Activated CD8-positive, alpha-beta T cell treated with anti-CD3 and anti-CD28 coated beads for 36 hours (primary cell): ENCODE results near the gene ANKRD10. TPM values are rescaled to one million over a fixed set of nuclear protein-coding genes. Genes with fewer than 3 reads are reported as not detected.

Experiments used
- ATAC-seq: fragments of 200-7000 bp; cut with Tn5 transposase; one replicate; pipeline ENCODE4 v1.10.0; 2021; ENCODE audit warnings: mild to moderate bottlenecking, moderate library complexity
- CTCF ChIA-PET: fragments of 350-600 bp; sonication (Branson Sonifier 250); formaldehyde crosslinking; loops from one replicate; lab custom pipeline; 2021; ENCODE audit warnings: antibody characterized with exemption; lab: Charles Lee
- POLR2A ChIA-PET: fragments of 350-600 bp; sonication (Branson Sonifier 250); formaldehyde crosslinking; loops from one replicate; lab custom pipeline; 2021; ENCODE audit warnings: antibody characterized with exemption; lab: Charles Lee
- DNase-seq: peaks from one replicate; pipeline ENCODE4 v3.0.0-alpha.2; 2020
- H3K27ac Mint-ChIP-seq: one replicate; pipeline ENCODE4 v1.8.0; 2021; ENCODE audit warnings: mild to moderate bottlenecking, mixed read lengths
- H3K27me3 Mint-ChIP-seq: one replicate; pipeline ENCODE4 v1.8.0; 2021; ENCODE audit warnings: mixed read lengths
- H3K36me3 Mint-ChIP-seq: one replicate; pipeline ENCODE4 v1.8.0; 2021; ENCODE audit warnings: low read depth, mixed read lengths
- H3K4me1 Mint-ChIP-seq: one replicate; pipeline ENCODE4 v1.8.0; 2021; ENCODE audit warnings: low read depth, mixed read lengths
- H3K4me3 Mint-ChIP-seq: one replicate; pipeline ENCODE4 v1.8.0; 2021; ENCODE audit warnings: mild to moderate bottlenecking, moderate library complexity, mixed read lengths
- H3K9me3 Mint-ChIP-seq: one replicate; pipeline ENCODE4 v1.8.0; 2021; ENCODE audit warnings: mixed read lengths
- intact Hi-C: fragments of 100-400 bp; cut with micrococcal nuclease; formaldehyde crosslinking; loops from one replicate; pipeline ENCODE4 v1.10.0; 2022
- total RNA-seq, 2 experiments: library from RNA; stranded (reverse); gene quantifications; one replicate each; pipeline ENCODE4 v1.2.3, GENCODE V29; 2021
- TF ChIP-seq, protein P1 (sequence below): fragments of 200-600 bp; IDR thresholded peaks from one replicate; pipeline ENCODE4 v1.8.0; 2022; ENCODE audit warnings: antibody characterized with exemption, mild to moderate bottlenecking

Gene ANKRD10
- 10 to 100 TPM; 81.6 to 86.1 TPM for total RNA-seq

DNA sequence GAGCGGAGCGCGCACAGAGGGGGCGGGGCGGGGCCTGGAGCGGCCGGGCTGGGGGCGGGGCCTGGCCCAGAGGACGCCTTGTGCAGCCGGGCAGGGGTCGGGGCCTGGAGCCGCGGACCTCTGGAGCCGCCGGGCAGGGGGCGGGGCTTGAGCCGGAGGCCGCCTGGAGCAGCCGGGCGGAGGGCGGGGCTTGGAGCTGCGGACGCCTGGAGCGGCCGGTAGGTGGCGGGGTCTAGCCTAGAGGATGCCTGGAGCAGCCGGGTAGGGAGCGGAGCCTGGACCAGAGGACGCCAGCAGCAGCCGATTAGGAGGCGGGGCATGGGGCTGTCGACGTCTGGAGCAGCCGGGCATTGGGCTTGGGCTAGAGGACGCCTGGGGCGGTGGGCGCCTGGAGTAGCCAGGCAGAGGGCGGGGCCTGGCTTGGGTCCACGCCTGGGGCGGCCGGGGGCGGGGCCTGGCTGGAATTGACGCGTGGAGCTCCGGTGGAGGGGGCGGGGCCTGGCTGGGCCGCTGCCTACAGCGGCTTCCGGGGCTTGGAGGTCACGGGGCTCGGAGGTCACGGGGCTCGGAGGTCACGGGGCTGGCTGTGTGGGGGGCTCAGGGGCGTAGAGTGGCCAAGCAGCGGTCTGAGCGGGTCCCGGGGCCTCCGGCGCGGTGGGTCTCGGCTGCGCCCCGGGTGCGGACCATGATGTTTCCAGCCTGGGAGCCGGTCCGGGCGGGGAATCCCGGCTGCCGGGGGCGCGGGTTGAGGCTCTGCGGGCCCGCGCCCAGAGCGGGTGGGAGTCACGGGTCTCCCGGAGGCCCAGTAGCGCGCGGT is at the start of gene ANKRD10:
Gene ANKRD10 (minus strand): TSS at position 13 of the 817 bp plus-strand sequence. CDS start 135 bp downstream, outside the sequence.
- peaks cover 19% of the 10 kb centered on the region for H3K36me3 Mint-ChIP-seq
- ATAC-seq (peak; percentile 86), DNase-seq (peak; percentile 97)
- H3K4me3 Mint-ChIP-seq, result peak within 1 kb of the TSS; percentile 90
- H3K27me3 Mint-ChIP-seq, result no peaks in the 10 kb centered on the region
- POLR2A ChIA-PET, result interaction anchor here (0.6 to 3.1 kb wide), 7 partner anchors 9 to 364 kb away, joined by 3 to 12 read pairs (median 3); no protein-coding TSS in a partner anchor
- H3K9me3 Mint-ChIP-seq, result no peaks in the 10 kb centered on the region
- intact Hi-C loops, result loop anchor here (5.0 kb wide), 1 partner anchor 52 kb away; no protein-coding TSS in a partner anchor
- TF ChIP-seq, protein P1, sequence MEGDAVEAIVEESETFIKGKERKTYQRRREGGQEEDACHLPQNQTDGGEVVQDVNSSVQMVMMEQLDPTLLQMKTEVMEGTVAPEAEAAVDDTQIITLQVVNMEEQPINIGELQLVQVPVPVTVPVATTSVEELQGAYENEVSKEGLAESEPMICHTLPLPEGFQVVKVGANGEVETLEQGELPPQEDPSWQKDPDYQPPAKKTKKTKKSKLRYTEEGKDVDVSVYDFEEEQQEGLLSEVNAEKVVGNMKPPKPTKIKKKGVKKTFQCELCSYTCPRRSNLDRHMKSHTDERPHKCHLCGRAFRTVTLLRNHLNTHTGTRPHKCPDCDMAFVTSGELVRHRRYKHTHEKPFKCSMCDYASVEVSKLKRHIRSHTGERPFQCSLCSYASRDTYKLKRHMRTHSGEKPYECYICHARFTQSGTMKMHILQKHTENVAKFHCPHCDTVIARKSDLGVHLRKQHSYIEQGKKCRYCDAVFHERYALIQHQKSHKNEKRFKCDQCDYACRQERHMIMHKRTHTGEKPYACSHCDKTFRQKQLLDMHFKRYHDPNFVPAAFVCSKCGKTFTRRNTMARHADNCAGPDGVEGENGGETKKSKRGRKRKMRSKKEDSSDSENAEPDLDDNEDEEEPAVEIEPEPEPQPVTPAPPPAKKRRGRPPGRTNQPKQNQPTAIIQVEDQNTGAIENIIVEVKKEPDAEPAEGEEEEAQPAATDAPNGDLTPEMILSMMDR, result peak; percentile 72
- H3K4me1 Mint-ChIP-seq, result peaks cover 35% of the 10 kb centered on the region
- CTCF ChIA-PET, result interaction anchor here (0.6 to 2.9 kb wide), 11 partner anchors 9 to 1106 kb away, joined by 3 to 19 read pairs (median 3); no protein-coding TSS in a partner anchor
- peak within 1 kb of the TSS; percentile 94 for H3K27ac Mint-ChIP-seq

DNA sequence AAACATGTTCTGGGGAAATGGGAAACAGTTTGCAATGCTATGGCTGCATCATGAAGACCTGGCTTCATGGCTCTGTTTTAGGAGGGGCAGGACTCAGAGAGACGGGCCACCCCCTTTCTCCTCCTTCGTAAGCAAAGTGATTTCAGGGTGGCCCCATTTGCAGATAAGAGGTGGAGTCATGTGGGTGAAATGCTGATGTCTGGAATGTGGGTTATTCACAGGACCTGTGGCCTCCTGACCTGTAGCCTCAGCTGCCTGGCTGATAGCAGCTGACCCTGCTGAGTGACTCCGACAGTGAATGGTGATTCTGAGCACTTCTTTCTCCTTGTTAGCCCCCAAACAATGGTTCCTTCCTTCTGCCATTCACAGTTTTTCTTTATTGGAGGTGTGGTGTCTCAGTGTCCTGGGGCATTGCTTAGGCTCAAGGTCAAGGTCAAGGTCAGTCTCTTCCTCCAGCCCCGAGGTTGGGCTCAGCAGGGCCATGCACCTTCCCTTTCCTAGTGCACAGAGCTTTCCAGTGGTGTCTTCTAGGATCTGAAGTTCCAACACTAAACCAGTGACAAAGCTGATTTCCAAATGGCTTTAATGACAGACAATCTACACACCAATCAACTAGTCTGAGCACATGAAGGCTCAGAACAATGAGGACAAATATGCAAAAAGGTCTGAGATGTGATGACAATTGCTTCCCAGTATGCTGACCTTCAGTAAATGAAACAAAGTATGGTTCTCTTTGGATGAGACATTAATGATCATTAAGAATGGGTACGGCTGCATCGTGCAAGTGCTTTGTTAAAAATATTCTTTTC is 49.6 kb upstream of the ANKRD10 start:
- peak overlapping the region; percentile 88 for H3K27ac Mint-ChIP-seq
- ATAC-seq (no peak), DNase-seq (no peak)
- peaks cover 43% of the 10 kb centered on the region for H3K9me3 Mint-ChIP-seq
- H3K4me1 Mint-ChIP-seq, result peaks cover 16% of the 10 kb centered on the region
- no peak overlapping the region for H3K4me3 Mint-ChIP-seq
- intact Hi-C loops, result loop anchor here (5.0 kb wide), 1 partner anchor 47 kb away; the partner anchor contains the start of gene ANKRD10
- CTCF ChIA-PET, result no interaction called here
- TF ChIP-seq, protein P1, result no peak
- peaks cover 16% of the 10 kb centered on the region for H3K27me3 Mint-ChIP-seq
- peaks cover 16% of the 10 kb centered on the region for H3K36me3 Mint-ChIP-seq
- POLR2A ChIA-PET, result no interaction called here

DNA sequence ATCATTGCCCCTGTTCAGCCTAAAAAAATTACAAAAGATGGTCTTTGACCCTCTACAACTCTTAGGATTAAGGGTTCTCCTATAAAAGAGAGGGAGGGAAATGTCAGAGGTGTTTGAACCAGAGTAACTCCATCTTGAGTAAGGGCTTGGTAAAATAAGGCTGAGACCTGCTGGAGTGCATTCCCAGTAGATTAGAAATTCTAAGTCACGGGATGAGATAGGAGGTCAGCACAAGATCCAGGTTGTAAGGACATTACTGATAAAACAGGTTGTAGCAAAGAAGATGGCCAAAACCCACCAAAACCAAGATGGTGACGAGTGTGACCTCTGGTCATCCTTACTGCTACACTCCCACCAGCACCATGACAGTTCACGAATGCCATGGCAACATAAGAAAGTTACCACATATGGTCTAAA is 48.7 kb upstream of the ANKRD10 start:
- intact Hi-C loops, result no loop called here
- peaks cover 43% of the 10 kb centered on the region for H3K9me3 Mint-ChIP-seq
- ChIA-PET POLR2A (no interaction called here), CTCF (interaction anchor here (1.0 kb wide), 1 partner anchor 13 kb away, joined by 4 read pairs; no protein-coding TSS in a partner anchor)
- no peak overlapping the region for H3K27ac Mint-ChIP-seq
- peaks cover 16% of the 10 kb centered on the region for H3K4me1 Mint-ChIP-seq
- peaks cover 10% of the 10 kb centered on the region for H3K27me3 Mint-ChIP-seq
- no peak overlapping the region for H3K4me3 Mint-ChIP-seq
- TF ChIP-seq, protein P1, result no peak
- DNase-seq, result no peak
- no peak for ATAC-seq
- H3K36me3 Mint-ChIP-seq, result peaks cover 16% of the 10 kb centered on the region

DNA sequence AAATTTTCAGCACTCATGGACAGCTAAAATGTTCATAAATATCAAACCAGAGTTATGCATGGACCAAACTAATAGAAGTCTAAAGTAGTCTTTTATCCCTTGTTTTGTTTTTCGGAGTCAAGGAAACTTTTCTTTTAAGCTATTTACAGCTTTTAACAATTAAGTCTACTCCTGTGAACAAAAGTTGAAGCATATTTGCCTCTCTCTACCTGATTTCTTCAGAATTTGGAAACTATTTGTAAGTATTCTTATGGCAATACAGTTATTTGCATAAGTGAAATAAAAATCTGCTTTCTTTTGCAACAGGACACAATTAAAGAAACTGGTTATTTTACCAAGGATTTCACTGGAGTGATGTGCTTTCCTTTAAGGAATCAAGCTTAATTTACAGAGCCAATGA is 47.1 kb upstream of the ANKRD10 start:
- intact Hi-C loops, result no loop called here
- DNase-seq, result no peak

More for the DNA sequence above, 47.1 kb upstream of the ANKRD10 start:
- ChIA-PET CTCF (no interaction called here), POLR2A (no interaction called here)
- Mint-ChIP-seq H3K27me3 (peaks cover 11% of the 10 kb centered on the region), H3K4me1 (peaks cover 16% of the 10 kb centered on the region), H3K9me3 (peaks cover 37% of the 10 kb centered on the region), H3K36me3 (peaks cover 16% of the 10 kb centered on the region), H3K27ac (no peak overlapping the region), H3K4me3 (no peak overlapping the region)
- TF ChIP-seq, protein P1, result no peak
- ATAC-seq, result no peak
